ENCODE measurements around the gene SERPING1. TPM values are rescaled to one million over a fixed set of nuclear protein-coding genes. Genes with fewer than 3 reads are reported as not detected.

Gene SERPING1
- total and polyA plus RNA-seq, 2 of the 13 experiments (the other 11 are each of a cell fraction or from before 2014, with no cell fraction given), result 2.0 to 10.4 TPM

GRCh38 chr11:57615308-57615707, 17.8 kb downstream of the SERPING1 start:
- Histone ChIP-seq H2AFZ (ENCODE audit: low read length) (no peak overlapping the region), H3K4me3 (replicated peaks in 1 of 3; ENCODE audit: insufficient read depth in 1 of 3, low read depth in 2 of 3, low read length in 3 of 3) (no peak overlapping the region), H3K27me3 (ENCODE audit: control insufficient read depth in 1 of 2, insufficient read depth in 2 of 2, low read length in 2 of 2) (no peaks in the 10 kb centered on the region), H4K20me1 (ENCODE audit: insufficient read depth, low read length) (no peaks in the 10 kb centered on the region), H3K79me2 (ENCODE audit: insufficient read depth, low read length) (no peaks in the 10 kb centered on the region), H3K4me1 (ENCODE audit: insufficient read depth, low read length) (no peaks in the 10 kb centered on the region), H3K36me3 (replicated peaks in 1 of 2; ENCODE audit: control insufficient read depth in 1 of 2, insufficient read depth in 2 of 2, low read length in 2 of 2) (no peaks in the 10 kb centered on the region), H3K9me3 (ENCODE audit: low read length) (peaks cover 16% of the 10 kb centered on the region), H3K4me2 (ENCODE audit: low read depth, low read length) (no peak overlapping the region), H3K9ac (ENCODE audit: insufficient read depth, low read depth, low read length) (no peak overlapping the region), H3K27ac (ENCODE audit: extremely low read length, insufficient read depth, low read length) (no peak overlapping the region)
- FAIRE-seq, result no peak
- intact Hi-C loops (cut with micrococcal nuclease; ENCODE audit: unreplicated experiment), result no loop called here
- POLR2A ChIA-PET, result no interaction called here
- in situ Hi-C loops (cut with HindIII; ENCODE audit: extremely low pct_ligation_motif_present, low pct_unique_long_range_greater_than_20kb), result no loop called here
- BruUV-seq (replicated peaks), result no TSS peak
- CTCF ChIA-PET (ENCODE audit: low intra/inter-chr PET ratio, low total read pairs), result no interaction called here
- no peak for DNase-seq (ENCODE audit: low spot score)
- no peak for TF ChIP-seq ARID3A (IDR thresholded peaks at IDR 0.05; ENCODE audit: low read depth, low read length)
- TF ChIP-seq CERS6 (CRISPR knock-in tag; IDR thresholded peaks at IDR 0.05), result no peak
- no peak for TF ChIP-seq IRF1 (CRISPR knock-in tag; IDR thresholded peaks at IDR 0.05; ENCODE audit: low read depth)
- TF ChIP-seq ZNF234 (CRISPR knock-in tag; conservative IDR thresholded peaks at IDR 0.05), result no peak
- no peak for TF ChIP-seq ZNF430 (CRISPR knock-in tag; IDR thresholded peaks at IDR 0.05)
- TF ChIP-seq ZNF552 (CRISPR knock-in tag; IDR thresholded peaks at IDR 0.05; ENCODE audit: borderline replicate concordance), result no peak
- no peak for TF ChIP-seq GABPA (IDR thresholded peaks at IDR 0.05; ENCODE audit: low read depth, low read length)
- TF ChIP-seq GABPA (CRISPR knock-in tag; IDR thresholded peaks at IDR 0.05; ENCODE audit: low read depth), result no peak
- TF ChIP-seq ZFP90 (CRISPR knock-in tag; IDR thresholded peaks at IDR 0.05; ENCODE audit: borderline replicate concordance), result no peak
- no peak for TF ChIP-seq ELF3 (CRISPR knock-in tag; IDR thresholded peaks at IDR 0.05)
- WGBS (ENCODE audit: low lambda C conversion rate), result 79% methylated on average over 1 of the region's 1 CpG
- no peak for ATAC-seq
